Measurements from ENCODE around the gene COL5A1.

COL5A1 gene

DNA sequence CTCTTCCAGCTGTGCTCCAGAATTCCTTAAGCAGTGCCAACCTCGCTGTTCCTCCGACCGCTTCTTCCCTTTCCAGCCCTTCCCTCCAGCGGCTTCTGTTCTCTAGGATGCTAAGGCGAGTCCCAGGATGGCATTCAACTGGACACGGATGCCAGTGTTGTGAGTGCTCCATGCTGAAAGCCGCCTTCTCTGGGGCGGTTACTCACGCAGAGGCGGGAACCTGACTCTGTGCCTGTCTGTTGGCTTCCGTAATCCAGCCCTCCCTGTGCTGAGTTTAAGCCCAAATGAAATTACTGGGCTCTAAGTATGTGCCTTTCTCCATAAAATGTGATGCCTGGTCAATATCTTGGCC lies 20.2 kb downstream of the COL5A1 start:
- peak; percentile 87 for ATAC-seq
- no peak for TF ChIP-seq PATZ1 (CRISPR knock-in tag; IDR thresholded peaks at IDR 0.05; ENCODE audit: borderline replicate concordance)
- TF ChIP-seq ZNF70 (CRISPR knock-in tag; IDR thresholded peaks at IDR 0.05), result no peak
- no peak for TF ChIP-seq TCF4 (CRISPR knock-in tag; IDR thresholded peaks at IDR 0.05; ENCODE audit: borderline replicate concordance)
- no peak for TF ChIP-seq PPARA (CRISPR knock-in tag; IDR thresholded peaks at IDR 0.05; ENCODE audit: borderline replicate concordance)
- TF ChIP-seq, protein P1, sequence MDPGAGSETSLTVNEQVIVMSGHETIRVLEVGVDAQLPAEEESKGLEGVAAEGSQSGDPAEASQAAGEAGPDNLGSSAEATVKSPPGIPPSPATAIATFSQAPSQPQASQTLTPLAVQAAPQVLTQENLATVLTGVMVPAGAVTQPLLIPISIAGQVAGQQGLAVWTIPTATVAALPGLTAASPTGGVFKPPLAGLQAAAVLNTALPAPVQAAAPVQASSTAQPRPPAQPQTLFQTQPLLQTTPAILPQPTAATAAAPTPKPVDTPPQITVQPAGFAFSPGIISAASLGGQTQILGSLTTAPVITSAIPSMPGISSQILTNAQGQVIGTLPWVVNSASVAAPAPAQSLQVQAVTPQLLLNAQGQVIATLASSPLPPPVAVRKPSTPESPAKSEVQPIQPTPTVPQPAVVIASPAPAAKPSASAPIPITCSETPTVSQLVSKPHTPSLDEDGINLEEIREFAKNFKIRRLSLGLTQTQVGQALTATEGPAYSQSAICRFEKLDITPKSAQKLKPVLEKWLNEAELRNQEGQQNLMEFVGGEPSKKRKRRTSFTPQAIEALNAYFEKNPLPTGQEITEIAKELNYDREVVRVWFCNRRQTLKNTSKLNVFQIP (CRISPR knock-in tag; IDR thresholded peaks at IDR 0.05; ENCODE audit: borderline replicate concordance, low read depth), result no peak
- no peak for TF ChIP-seq ZC3H10 (CRISPR knock-in tag; IDR thresholded peaks at IDR 0.05)
- TF ChIP-seq TOX (CRISPR knock-in tag; IDR thresholded peaks at IDR 0.05; ENCODE audit: borderline replicate concordance), result no peak
- TF ChIP-seq ARNTL (CRISPR knock-in tag; IDR thresholded peaks at IDR 0.05; ENCODE audit: borderline replicate concordance, low read depth), result no peak
- no peak for TF ChIP-seq GLIS3 (CRISPR knock-in tag; IDR thresholded peaks at IDR 0.05)
- TF ChIP-seq, protein P2, sequence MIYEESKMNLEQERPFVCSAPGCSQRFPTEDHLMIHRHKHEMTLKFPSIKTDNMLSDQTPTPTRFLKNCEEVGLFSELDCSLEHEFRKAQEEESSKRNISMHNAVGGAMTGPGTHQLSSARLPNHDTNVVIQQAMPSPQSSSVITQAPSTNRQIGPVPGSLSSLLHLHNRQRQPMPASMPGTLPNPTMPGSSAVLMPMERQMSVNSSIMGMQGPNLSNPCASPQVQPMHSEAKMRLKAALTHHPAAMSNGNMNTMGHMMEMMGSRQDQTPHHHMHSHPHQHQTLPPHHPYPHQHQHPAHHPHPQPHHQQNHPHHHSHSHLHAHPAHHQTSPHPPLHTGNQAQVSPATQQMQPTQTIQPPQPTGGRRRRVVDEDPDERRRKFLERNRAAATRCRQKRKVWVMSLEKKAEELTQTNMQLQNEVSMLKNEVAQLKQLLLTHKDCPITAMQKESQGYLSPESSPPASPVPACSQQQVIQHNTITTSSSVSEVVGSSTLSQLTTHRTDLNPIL (CRISPR knock-in tag; IDR thresholded peaks at IDR 0.05; ENCODE audit: low read depth), result no peak; the same call in 1 of the 2 replicates
- no peak for TF ChIP-seq ZNF8 (CRISPR knock-in tag; IDR thresholded peaks at IDR 0.05)
- no peak for TF ChIP-seq OSR1 (CRISPR knock-in tag; IDR thresholded peaks at IDR 0.05)
- TF ChIP-seq RARB (CRISPR knock-in tag; IDR thresholded peaks at IDR 0.05), result no peak
- TF ChIP-seq ESRRG (CRISPR knock-in tag; IDR thresholded peaks at IDR 0.05), result no peak
- no peak for TF ChIP-seq ZFP30 (CRISPR knock-in tag; IDR thresholded peaks at IDR 0.05)
- no peak for TF ChIP-seq TSHZ2 (CRISPR knock-in tag; IDR thresholded peaks at IDR 0.05)
- no peak for TF ChIP-seq CSDC2 (CRISPR knock-in tag; IDR thresholded peaks at IDR 0.05)

DNA sequence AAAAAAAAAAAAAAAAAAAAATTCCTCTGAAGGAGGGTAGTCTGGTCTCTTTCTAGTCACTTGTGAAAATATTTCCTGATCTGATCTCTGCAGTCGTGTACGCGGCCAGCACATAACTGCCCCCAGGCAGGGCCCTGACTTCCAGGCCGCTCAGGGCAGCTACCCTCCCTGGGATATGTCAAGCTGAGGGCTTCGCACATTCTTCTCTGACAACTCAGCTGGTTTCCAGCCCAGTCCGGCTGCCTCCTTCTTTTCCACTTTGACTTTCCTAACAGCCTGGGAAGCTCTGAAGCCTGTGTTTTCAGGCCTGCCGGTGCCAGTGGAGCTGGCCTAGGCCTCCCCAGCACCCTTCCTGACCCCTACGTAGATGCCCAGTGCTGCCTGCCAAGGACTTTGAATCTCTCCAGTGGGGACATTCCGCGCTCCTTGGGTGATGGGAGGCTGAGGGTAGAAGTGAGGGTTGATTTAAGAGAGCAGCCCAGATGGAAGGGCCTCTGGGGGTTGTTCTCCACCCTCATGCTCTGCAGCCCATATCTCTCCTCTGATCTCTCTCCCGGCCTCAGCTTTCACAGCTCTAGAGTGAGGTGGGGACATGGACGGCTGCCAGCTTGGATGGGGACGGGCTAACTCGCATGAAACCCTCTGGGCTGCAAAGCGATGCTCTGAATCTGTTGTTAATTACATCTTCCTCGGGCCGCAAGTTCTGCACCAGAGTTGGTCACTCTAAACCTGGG lies 20.7 kb downstream of the COL5A1 start:
- peak; percentile 87 for ATAC-seq
- TF ChIP-seq ZNF565 (CRISPR knock-in tag; conservative IDR thresholded peaks at IDR 0.05; ENCODE audit: low read depth) (no peak), ZFP30 (CRISPR knock-in tag; IDR thresholded peaks at IDR 0.05) (no peak), CSDC2 (CRISPR knock-in tag; IDR thresholded peaks at IDR 0.05) (no peak), RARB (CRISPR knock-in tag; IDR thresholded peaks at IDR 0.05) (no peak), ESRRG (CRISPR knock-in tag; IDR thresholded peaks at IDR 0.05) (peak; percentile 65; the same call in 1 of the 2 replicates), SNAI2 (CRISPR knock-in tag; IDR thresholded peaks at IDR 0.05) (peak; percentile 49; the same call in 1 of the 2 replicates), ZNF8 (CRISPR knock-in tag; IDR thresholded peaks at IDR 0.05) (no peak), GLIS3 (CRISPR knock-in tag; IDR thresholded peaks at IDR 0.05) (no peak), TOX (CRISPR knock-in tag; IDR thresholded peaks at IDR 0.05; ENCODE audit: borderline replicate concordance) (no peak), ZNF70 (CRISPR knock-in tag; IDR thresholded peaks at IDR 0.05) (no peak), ISL1 (CRISPR knock-in tag; IDR thresholded peaks at IDR 0.05) (peak; percentile 81), TSHZ2 (CRISPR knock-in tag; IDR thresholded peaks at IDR 0.05) (0 out of 2 replicates have a peak, but pooled peaks have one; percentile 86), PATZ1 (CRISPR knock-in tag; IDR thresholded peaks at IDR 0.05; ENCODE audit: borderline replicate concordance) (peak; percentile 73; the same call in 1 of the 2 replicates), OSR1 (CRISPR knock-in tag; IDR thresholded peaks at IDR 0.05) (no peak), ZFP3 (CRISPR knock-in tag; IDR thresholded peaks at IDR 0.05) (no peak), ZC3H10 (CRISPR knock-in tag; IDR thresholded peaks at IDR 0.05) (no peak), CSRNP3 (CRISPR knock-in tag; IDR thresholded peaks at IDR 0.05) (0 out of 2 replicates have a peak, but pooled peaks have one; percentile 43)
- TF ChIP-seq, protein P2 (CRISPR knock-in tag; IDR thresholded peaks at IDR 0.05; ENCODE audit: low read depth), result 0 out of 2 replicates have a peak, but pooled peaks have one; percentile 66

Measured in SK-N-SH treated with all-trans-retinoic acid at 6 μM for 48 hours (cell line).